Neural cell (in vitro differentiated cells): ENCODE data around the gene PMM2. TPM values are rescaled to one million over a fixed set of nuclear protein-coding genes. Genes with fewer than 3 reads are reported as not detected.

ENCODE experiments used
- H2AFZ ChIP-seq: fragments of 200-600, 300-800 bp; sonication (generic), shearing (Covaris generic); 2 replicates; pipeline ENCODE4 v1.6.0; 2014; ENCODE audit warnings: low read depth, mild to moderate bottlenecking, antibody characterized with exemption, low read length, moderate library complexity
- H3F3A ChIP-seq: fragments of 200-600 bp; shearing (Covaris generic); 2 replicates; pipeline ENCODE4 v1.6.1; 2016; ENCODE audit warnings: mild to moderate bottlenecking, moderate library complexity, mixed read lengths, antibody characterized with exemption, low read length; ENCODE audit not compliant: insufficient read depth, poor library complexity, severe bottlenecking
- H3K27ac ChIP-seq: fragments of 200-600, 300-800 bp; sonication (generic), shearing (Covaris generic); 2 replicates; pipeline ENCODE4 v1.5.1; 2014; ENCODE audit warnings: mild to moderate bottlenecking, low read length, moderate library complexity
- H3K27me3 ChIP-seq: fragments of 300-800, 200-600 bp; sonication (generic), shearing (Covaris generic); 2 replicates; pipeline ENCODE4 v1.6.0; 2014; ENCODE audit warnings: mild to moderate bottlenecking, low read depth, low read length, moderate library complexity; ENCODE audit not compliant: insufficient read depth
- H3K36me3 ChIP-seq: fragments of 300-800, 200-600 bp; sonication (generic), shearing (Covaris generic); 2 replicates; pipeline ENCODE4 v1.5.1; 2014; ENCODE audit warnings: mild to moderate bottlenecking, antibody characterized with exemption, low read length, moderate library complexity; ENCODE audit not compliant: insufficient read depth
- H3K4me2 ChIP-seq: fragments of 300-800, 200-600 bp; sonication (generic), shearing (Covaris generic); 2 replicates; pipeline ENCODE4 v1.6.0; 2014; ENCODE audit warnings: mild to moderate bottlenecking, low read length
- H3K4me3 ChIP-seq: fragments of 300-800, 200-600 bp; sonication (generic), shearing (Covaris generic); 2 replicates; pipeline ENCODE4 v1.5.1; 2014; ENCODE audit warnings: mild to moderate bottlenecking, low read length, moderate library complexity
- H3K79me2 ChIP-seq: fragments of 200-600 bp; shearing (Covaris generic); replicated peaks from 2 replicates; pipeline ENCODE4 v1.6.0; 2014; ENCODE audit warnings: mild to moderate bottlenecking, low read length, moderate library complexity; ENCODE audit not compliant: insufficient read depth
- H3K9ac ChIP-seq: fragments of 300-800, 200-600 bp; sonication (generic), shearing (Covaris generic); 2 replicates; pipeline ENCODE4 v1.6.1; 2016; ENCODE audit warnings: mild to moderate bottlenecking, low read length, mixed read lengths
- H3K9me2 ChIP-seq: fragments of 200-600 bp; shearing (Covaris generic); 2 replicates; pipeline ENCODE4 v1.6.1; 2016; ENCODE audit warnings: mild to moderate bottlenecking, low read length, mixed read lengths; ENCODE audit not compliant: insufficient read depth
- H3K9me3 ChIP-seq: fragments of 200-600, 300-800 bp; sonication (generic), shearing (Covaris generic); 2 replicates; pipeline ENCODE4 v1.6.1; 2016; ENCODE audit warnings: mild to moderate bottlenecking, mixed run types, low read length, moderate library complexity, mixed read lengths
- H4K20me1 ChIP-seq: fragments of 200-600 bp; shearing (Covaris generic); 2 replicates; pipeline ENCODE4 v1.6.1; 2016; ENCODE audit warnings: mild to moderate bottlenecking, mixed run types; ENCODE audit not compliant: insufficient read depth
- CTCF ChIP-seq: fragments of 450-650 bp; IDR thresholded peaks from 2 replicates; pipeline ENCODE4 v1.5.1; 2014; ENCODE audit warnings: antibody characterized with exemption, mild to moderate bottlenecking, moderate library complexity; ENCODE audit not compliant: poor library complexity, severe bottlenecking
- EP300 ChIP-seq: fragments of 450-650 bp; conservative IDR thresholded peaks from 2 replicates; pipeline ENCODE4 v1.6.1; 2014; ENCODE audit warnings: antibody characterized with exemption, mild to moderate bottlenecking, moderate library complexity; ENCODE audit not compliant: poor library complexity, severe bottlenecking
- EZH2 ChIP-seq: fragments of 200-600, 300-800 bp; shearing (Covaris generic), sonication (generic); IDR thresholded peaks from 2 replicates; pipeline ENCODE4 v1.6.1; 2014; ENCODE audit warnings: antibody characterized with exemption, low read length, borderline replicate concordance, mild to moderate bottlenecking; ENCODE audit not compliant: insufficient read depth, poor library complexity, severe bottlenecking
- MXI1 ChIP-seq: fragments of 450-650 bp; conservative IDR thresholded peaks from 2 replicates; pipeline ENCODE4 v1.6.1; 2014; ENCODE audit warnings: antibody characterized with exemption, mild to moderate bottlenecking; ENCODE audit not compliant: poor library complexity, severe bottlenecking
- POLR2AphosphoS5 ChIP-seq: IDR thresholded peaks from 2 replicates; pipeline ENCODE4 v1.6.1; 2012
- RAD21 ChIP-seq: fragments of 450-650 bp; conservative IDR thresholded peaks from 2 replicates; pipeline ENCODE4 v1.6.1; 2014; ENCODE audit warnings: antibody characterized with exemption, mild to moderate bottlenecking, moderate library complexity
- REST ChIP-seq: IDR thresholded peaks from 2 replicates; pipeline ENCODE4 v1.6.1; 2012; ENCODE audit warnings: borderline replicate concordance
- SMC3 ChIP-seq: fragments of 450-650 bp; conservative IDR thresholded peaks from 2 replicates; pipeline ENCODE4 v1.6.1; 2014; ENCODE audit warnings: antibody characterized with exemption, mild to moderate bottlenecking, moderate library complexity; ENCODE audit not compliant: poor library complexity
- TAF1 ChIP-seq: IDR thresholded peaks from 2 replicates; pipeline ENCODE4 v1.6.1; 2012; ENCODE audit warnings: low read depth
- polyA plus RNA-seq: library from polyadenylated mRNA; depleted of rRNA; stranded (reverse); fragments of >200 nt; gene quantifications from 2 replicates; pipeline ENCODE4 v1.2.3, GENCODE V29; 2014

The PMM2 gene
- polyA plus RNA-seq, 1 donor from 2014 or later, result 20.2 TPM

DNA sequence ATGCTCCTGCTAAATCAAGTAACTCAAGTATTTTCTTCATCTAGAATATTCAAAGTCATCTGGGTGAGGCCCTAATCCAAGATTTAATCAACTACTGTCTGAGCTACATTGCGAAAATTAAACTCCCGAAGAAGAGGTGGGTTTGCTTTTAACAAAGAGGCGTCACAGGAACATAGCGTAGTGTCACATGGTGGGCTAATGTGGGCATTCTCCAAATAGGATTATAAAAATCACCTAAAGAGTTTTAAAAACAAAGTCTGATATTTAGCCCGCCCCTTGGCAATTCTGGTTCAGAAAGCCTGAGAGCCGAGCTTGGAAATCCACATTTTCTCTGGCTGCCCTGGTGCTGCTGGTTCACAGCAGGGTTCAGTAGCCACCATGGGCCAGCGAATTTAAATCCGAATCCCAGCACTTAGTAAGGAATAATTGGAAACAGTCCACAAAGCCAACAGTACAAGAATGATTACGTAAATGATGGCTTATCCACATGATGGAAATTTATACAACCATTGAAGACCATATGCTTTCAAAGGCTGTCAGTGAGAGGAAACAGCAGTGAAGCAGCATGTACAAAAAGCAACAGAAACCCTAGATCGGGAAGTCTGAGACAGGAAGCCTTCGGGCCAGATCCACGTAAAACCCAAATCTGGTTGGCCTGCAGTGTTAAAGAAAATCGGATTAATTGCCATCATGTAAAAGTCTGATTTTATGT, 8.8 kb downstream of the PMM2 start:
- TF ChIP-seq EP300 (no peak), CTCF (no peak), REST (no peak), TAF1 (no peak), RAD21 (no peak), POLR2AphosphoS5 (no peak), SMC3 (no peak), EZH2 (no peak), MXI1 (no peak)
- Histone ChIP-seq H3K9me2 (no peaks in the 10 kb centered on the region), H3K27me3 (no peaks in the 10 kb centered on the region), H3K36me3 (no peaks in the 10 kb centered on the region), H2AFZ (no peak overlapping the region), H3K9me3 (no peaks in the 10 kb centered on the region), H3K79me2 (no peaks in the 10 kb centered on the region), H3K4me3 (no peak overlapping the region), H3K4me2 (no peak overlapping the region), H4K20me1 (no peaks in the 10 kb centered on the region), H3F3A (no peaks in the 10 kb centered on the region), H3K27ac (no peak overlapping the region), H3K9ac (no peak overlapping the region)

GRCh38 chr16:8807189-8807588, 9.6 kb downstream of the PMM2 start:
- no peaks in the 10 kb centered on the region for H3K27me3 ChIP-seq
- no peaks in the 10 kb centered on the region for H3K36me3 ChIP-seq
- H2AFZ ChIP-seq, result no peak overlapping the region
- no peak overlapping the region for H3K4me3 ChIP-seq
- no peak overlapping the region for H3K4me2 ChIP-seq
- no peaks in the 10 kb centered on the region for H4K20me1 ChIP-seq
- H3K79me2 ChIP-seq, result no peaks in the 10 kb centered on the region
- TF ChIP-seq EP300 (no peak), POLR2AphosphoS5 (no peak), REST (no peak), MXI1 (no peak), EZH2 (no peak), CTCF (no peak), RAD21 (no peak)
- H3K9ac ChIP-seq, result no peak overlapping the region
- no peaks in the 10 kb centered on the region for H3F3A ChIP-seq
- H3K9me3 ChIP-seq, result no peaks in the 10 kb centered on the region
- H3K9me2 ChIP-seq, result no peaks in the 10 kb centered on the region
- H3K27ac ChIP-seq, result no peak overlapping the region
